GM12878 (cell line): Measurements from ENCODE around the gene CDCA3. TPM values are rescaled to one million over a fixed set of nuclear protein-coding genes. Genes with fewer than 3 reads are reported as not detected.

Source experiments
- ATAC-seq: fragments of 200-7000 bp; cut with Tn5 transposase; 3 replicates; pipeline ENCODE4 v1.9.1; 2020; ENCODE audit warnings: mild to moderate bottlenecking, moderate library complexity
- BruUV-seq: library from RNA; stranded (reverse); fragments of 400-500 nt; replicated peaks from 2 replicates; lab custom pipeline; 2021; lab: Mats Ljungman, UMichigan
- CTCF ChIA-PET: fragments of 300-600 bp; sonication (Branson Sonifier 250); formaldehyde crosslinking; extraction: SDS; loops from one replicate; lab custom pipeline; 2021; ENCODE audit warnings: inconsistent platforms; lab: Yijun Ruan, JAX
- POLR2A ChIA-PET: fragments of 350-600 bp; formaldehyde crosslinking; extraction: SDS; loops from one replicate; lab custom pipeline; 2021; ENCODE audit warnings: inconsistent platforms; lab: Charles Lee
- RAD21 ChIA-PET: fragments of 300-600 bp; sonication (Branson Sonifier 250); formaldehyde crosslinking; loops from one replicate; lab custom pipeline; 2023; ENCODE audit warnings: antibody characterized with exemption; ENCODE audit not compliant: unreplicated experiment; lab: Charles Lee
- SMC1A ChIA-PET: fragments of 300-600 bp; sonication (Branson Sonifier 250); formaldehyde crosslinking; loops from one replicate; lab custom pipeline; 2023; ENCODE audit not compliant: unreplicated experiment, uncharacterized antibody; lab: Charles Lee
- DNase-seq: peaks from one replicate; pipeline ENCODE4 v3.0.0-alpha.2; 2011; ENCODE audit warnings: low read depth, low spot score
- FAIRE-seq: peaks from 3 replicates; lab custom pipeline; 2011; peaks lifted over from hg19 to GRCh38; lab: Jason Lieb, UNC
- H2AFZ ChIP-seq: 2 replicates; pipeline ENCODE4 v1.6.0; 2011; ENCODE audit warnings: low read depth, low read length, control low read depth; ENCODE audit not compliant: control insufficient read depth
- H3K27ac ChIP-seq: 2 replicates; pipeline ENCODE4 v1.5.1; 2011; ENCODE audit warnings: control low read depth; ENCODE audit not compliant: control insufficient read depth, insufficient read depth
- H3K27me3 ChIP-seq, 2 experiments: replicated peaks in 1 of 2; 2 replicates each; pipeline versions ENCODE4 v1.6.0 to v1.6.1; 2011; ENCODE audit warnings: low read length in 1 of 2; ENCODE audit not compliant: control insufficient read depth in 2 of 2, insufficient read depth in 2 of 2
- H3K36me3 ChIP-seq, 2 experiments: 2 replicates each; pipeline ENCODE4 v1.5.1; 2011; ENCODE audit warnings: low read length in 1 of 2; ENCODE audit not compliant: control insufficient read depth in 2 of 2, insufficient read depth in 2 of 2
- H3K4me1 ChIP-seq: 2 replicates; pipeline ENCODE4 v1.6.1; 2011; ENCODE audit warnings: mild to moderate bottlenecking, low read length, moderate library complexity, mixed read lengths; ENCODE audit not compliant: control insufficient read depth, insufficient read depth
- H3K4me2 ChIP-seq: 2 replicates; pipeline ENCODE4 v1.6.0; 2011; ENCODE audit warnings: control low read depth; ENCODE audit not compliant: control insufficient read depth, insufficient read depth
- H3K4me3 ChIP-seq: fragments of 200-600 bp; sonication (generic); 2 replicates; pipeline ENCODE4 v1.5.1; 2016
- H3K79me2 ChIP-seq: 2 replicates; pipeline ENCODE4 v1.6.0; 2011; ENCODE audit warnings: low read length; ENCODE audit not compliant: control insufficient read depth, insufficient read depth
- H3K9ac ChIP-seq: 2 replicates; pipeline ENCODE4 v1.8.0; 2011; ENCODE audit warnings: low read length, control low read depth, mixed read lengths; ENCODE audit not compliant: control insufficient read depth, insufficient read depth
- H3K9me3 ChIP-seq: replicated peaks from 3 replicates; pipeline ENCODE4 v1.5.1; 2011; ENCODE audit warnings: mild to moderate bottlenecking, low read length; ENCODE audit not compliant: control insufficient read depth, insufficient read depth
- H4K20me1 ChIP-seq: 2 replicates; pipeline ENCODE4 v1.6.0; 2011; ENCODE audit not compliant: control insufficient read depth, insufficient read depth
- EP300 ChIP-seq, 2 experiments: fragments of 150-350 bp in 1 of 2; IDR thresholded peaks; 2 replicates each; pipeline ENCODE4 v1.6.1; 2011 to 2012; ENCODE audit warnings: low read depth in 2 of 2, low read length in 2 of 2, borderline replicate concordance in 1 of 2, improper control_type of control experiment in 1 of 2, inconsistent platforms in 1 of 2; ENCODE audit not compliant: control insufficient read depth in 1 of 2
- IRF4 ChIP-seq: IDR thresholded peaks from 2 replicates; pipeline ENCODE4 v1.6.1; 2011; ENCODE audit warnings: low read depth, low read length
- POLR2A ChIP-seq: IDR thresholded peaks from 2 replicates; pipeline ENCODE4 v1.6.1; 2011; ENCODE audit warnings: low read depth, mild to moderate bottlenecking, low read length
- WGBS: methylation state at CpG from one replicate; pipeline ENCODE4 v1.1.6; 2016; ENCODE audit warnings: low lambda C conversion rate; ENCODE audit not compliant: insufficient replicate concordance, insufficient coverage; ENCODE audit errors: missing lambda C conversion rate; 5-methylcytosine and 5-hydroxymethylcytosine counted together
- in situ Hi-C: fragments of 300-500 bp; cut with MboI; formaldehyde crosslinking; loops from 9 replicates; pipeline ENCODE4 v1.14.3; 2018; ENCODE audit warnings: mixed read lengths
- intact Hi-C: fragments of 100-400 bp; cut with micrococcal nuclease; formaldehyde crosslinking; loops from one replicate; pipeline ENCODE4 v1.14.2; 2022; ENCODE audit not compliant: unreplicated experiment
- polyA plus RNA-seq, 11 experiments: library from polyadenylated mRNA; depleted of rRNA in 4 of 11; unstranded in 6 of 11; stranded (reverse) in 5 of 11; fragments of >200 nt; fragmentation: Nextera tagmentation in 4 of 11; fragmentation: Illumina TruSeq in 1 of 11; extraction: Ambion mirVana in 4 of 11; extraction: Trizol in 1 of 11; gene quantifications; 1 replicate in 1 of 11; 2 replicates in 10 of 11; pipeline versions ENCODE4 v1.2.1 to v1.2.3, GENCODE V29; 2011 to 2016; ENCODE audit warnings: inconsistent platforms in 2 of 11, missing spikeins in 2 of 11, low read depth in 1 of 11
- total RNA-seq, 4 experiments: library from RNA; depleted of rRNA in 3 of 4; stranded (reverse); fragments of >200 nt in 3 of 4; fragmentation: Illumina TruSeq in 1 of 4; extraction: Trizol in 1 of 4; gene quantifications; 2 replicates each; pipeline versions ENCODE4 v1.2.1 to v1.2.3, GENCODE V29; 2013 to 2021

CDCA3 gene
- total and polyA plus RNA-seq, 10 of the 15 experiments (the other 5 are each of a cell fraction or from before 2014, with no cell fraction given) = 34.5 to 148 (median 97.4) TPM

DNA sequence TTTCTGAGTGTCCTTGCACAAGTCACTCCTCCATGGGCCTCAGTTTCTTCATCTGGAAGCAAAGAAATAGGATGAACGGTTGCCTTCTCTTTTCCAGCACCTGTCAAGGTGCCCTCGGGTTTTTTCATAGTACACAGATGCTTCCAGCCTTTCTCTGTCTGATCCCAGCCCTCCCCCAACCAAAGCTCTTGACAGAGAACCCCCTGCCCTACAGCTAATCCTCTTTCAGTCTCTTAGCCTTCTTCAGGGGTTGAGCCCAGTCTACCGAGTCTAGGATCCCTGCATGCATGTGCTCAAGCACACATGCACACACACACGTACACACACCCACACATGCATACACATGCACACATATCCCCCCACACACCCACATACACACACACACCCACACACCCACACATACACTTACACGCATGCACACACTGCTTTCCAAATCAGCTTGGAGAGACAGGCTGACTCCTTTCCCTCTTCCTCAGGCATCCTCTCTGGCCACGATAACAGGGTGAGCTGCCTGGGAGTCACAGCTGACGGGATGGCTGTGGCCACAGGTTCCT lies 4.7 kb downstream of the CDCA3 start:
- POLR2A ChIA-PET = no interaction called here

DNA sequence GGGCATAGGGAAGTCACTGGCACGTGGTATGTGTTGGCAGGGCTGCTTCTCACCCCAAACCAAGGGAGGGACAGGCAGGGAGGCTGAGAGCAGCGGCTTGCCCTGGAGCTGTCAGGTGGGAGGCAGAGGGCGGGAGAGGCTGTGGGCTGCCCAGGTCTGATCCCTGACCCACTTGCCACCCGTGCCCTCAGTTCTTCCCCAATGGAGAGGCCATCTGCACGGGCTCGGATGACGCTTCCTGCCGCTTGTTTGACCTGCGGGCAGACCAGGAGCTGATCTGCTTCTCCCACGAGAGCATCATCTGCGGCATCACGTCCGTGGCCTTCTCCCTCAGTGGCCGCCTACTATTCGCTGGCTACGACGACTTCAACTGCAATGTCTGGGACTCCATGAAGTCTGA lies 5.7 kb downstream of the CDCA3 start:
- H4K20me1 ChIP-seq = no peaks in the 10 kb centered on the region
- no peak overlapping the region for H2AFZ ChIP-seq
- peak; percentile 40; the same call in 1 of the 2 replicates for TF ChIP-seq POLR2A
- no peak for TF ChIP-seq EP300 (IDR thresholded peaks at IDR 0.05; ENCODE audit: borderline replicate concordance in 1 of 2, control insufficient read depth in 1 of 2, low read depth in 2 of 2, low read length in 2 of 2)
- no peak for TF ChIP-seq IRF4
- TF ChIP-seq, all 136 proteins: peak for 1
- Histone ChIP-seq H3K4me3 (no peak overlapping the region), H3K36me3 (peaks cover 0 to 11% of the 10 kb centered on the region in 2 experiments; a peak in 3 of 4 replicates), H3K79me2 (peaks cover 16% of the 10 kb centered on the region), H3K9ac (no peak overlapping the region), H3K4me2 (no peak overlapping the region), H3K4me1 (peaks cover 19% of the 10 kb centered on the region), H3K27me3 (no peaks in the 10 kb centered on the region), H3K27ac (no peak overlapping the region), H3K9me3 (no peaks in the 10 kb centered on the region)
- ChIA-PET CTCF (interaction anchor here (1.4 to 3.0 kb wide), 2 partner anchors 10 to 25 kb away, joined by 4 to 16 read pairs; no protein-coding TSS in a partner anchor), POLR2A (interaction anchor here (0.6 kb wide), 1 partner anchor 11 kb away, joined by 3 read pairs; no protein-coding TSS in a partner anchor), SMC1A (interaction anchor here (0.6 kb wide), 1 partner anchor 188 kb away, joined by 3 read pairs; no protein-coding TSS in a partner anchor), RAD21 (interaction anchor here (1.0 kb wide), 1 partner anchor 46 kb away, joined by 3 read pairs; no protein-coding TSS in a partner anchor)
- FAIRE-seq = no peak
- 94% methylated on average over 17 of the region's 17 CpGs for WGBS
- ATAC-seq = no peak
- intact Hi-C loops = no loop called here
- no TSS peak for BruUV-seq
- in situ Hi-C loops = no loop called here
- no peak for DNase-seq

More for the DNA sequence above, 4.7 kb downstream of the CDCA3 start:
- Histone ChIP-seq H3K4me1 (peaks cover 19% of the 10 kb centered on the region), H3K4me2 (no peak overlapping the region), H3K79me2 (peaks cover 23% of the 10 kb centered on the region), H3K9ac (no peak overlapping the region), H3K27me3 (no peaks in the 10 kb centered on the region), H3K4me3 (no peak overlapping the region)
- FAIRE-seq (no peak), DNase-seq (no peak), ATAC-seq (no peak)
- RAD21 ChIA-PET = interaction anchor here (1.0 kb wide), 1 partner anchor 45 kb away, joined by 3 read pairs; no protein-coding TSS in a partner anchor
- SMC1A ChIA-PET = no interaction called here
- TF ChIP-seq POLR2A (peak; percentile 46; the same call in 1 of the 2 replicates), IRF4 (no peak)
- TF ChIP-seq, all 136 proteins: peak for 1
- Histone ChIP-seq H3K36me3 (peaks cover 0 to 11% of the 10 kb centered on the region in 2 experiments; a peak in 3 of 4 replicates), H3K27ac (no peak overlapping the region), H2AFZ (no peak overlapping the region), H4K20me1 (no peaks in the 10 kb centered on the region), H3K9me3 (no peaks in the 10 kb centered on the region)
- WGBS = 86% methylated on average over 7 of the region's 7 CpGs
- in situ Hi-C loops (no loop called here), intact Hi-C loops (no loop called here)
- CTCF ChIA-PET = interaction anchor here (1.1 to 9.9 kb wide), 2 partner anchors 10 to 23 kb away, joined by 4 to 173 read pairs; partner anchors contain the start of genes SPSB2 and TPI1
- no TSS peak for BruUV-seq
